ENCODE results near the gene RYR2. TPM values are rescaled to one million over a fixed set of nuclear protein-coding genes. Genes with fewer than 3 reads are reported as not detected.
A peak's percentile ranks its signal among the peaks of the same experiment; 100 is the strongest.
"Not testable (repeated sequence)": the region's sequence is repeated elsewhere in the genome, so short reads cannot be mapped to it uniquely, and the experiment has no call there.

RYR2 gene
- polyA plus RNA-seq, 3 donors, result 1.2 to 1.4 (median 1.3) TPM

GRCh38 chr1:237226177-237226944 is 184.4 kb downstream of the RYR2 start:
- DNase-seq (ENCODE audit: extremely low read depth in 1 of 11, low read depth in 9 of 11, low spot score in 4 of 11), result peak in 2 of 11 donors; percentile 3 to 4

GRCh38 chr1:237227476-237227875 is 185.5 kb downstream of the RYR2 start:
- DNase-seq (ENCODE audit: extremely low read depth in 1 of 11, low read depth in 9 of 11, low spot score in 4 of 11), result no peak

- DNase-seq (ENCODE audit: extremely low read depth in 1 of 11, low read depth in 9 of 11, low spot score in 4 of 11), result no peak
Measured at GRCh38 chr1:237228421-237228820, 186.4 kb downstream of the RYR2 start.

GRCh38 chr1:237229333-237229732 is 187.3 kb downstream of the RYR2 start:
- DNase-seq (ENCODE audit: extremely low read depth in 1 of 11, low read depth in 9 of 11, low spot score in 4 of 11), result no peak

GRCh38 chr1:237232501-237232900 is 190.5 kb downstream of the RYR2 start:
- DNase-seq (ENCODE audit: extremely low read depth in 1 of 11, low read depth in 9 of 11, low spot score in 4 of 11), result no peak

- DNase-seq (ENCODE audit: extremely low read depth in 1 of 11, low read depth in 9 of 11, low spot score in 4 of 11), result no peak
Measured at GRCh38 chr1:237235091-237235490, 193.1 kb downstream of the RYR2 start.

GRCh38 chr1:237237721-237238120 is 195.7 kb downstream of the RYR2 start:
- no peak for DNase-seq (ENCODE audit: extremely low read depth in 1 of 11, low read depth in 9 of 11, low spot score in 4 of 11)

GRCh38 chr1:237239248-237239647 is 197.3 kb downstream of the RYR2 start:
- no peak for DNase-seq (ENCODE audit: extremely low read depth in 1 of 11, low read depth in 9 of 11, low spot score in 4 of 11)

GRCh38 chr1:237241038-237241437 is 199.1 kb downstream of the RYR2 start:
- no peak for DNase-seq (ENCODE audit: extremely low read depth in 1 of 11, low read depth in 9 of 11, low spot score in 4 of 11)

- no peak for DNase-seq (ENCODE audit: extremely low read depth in 1 of 11, low read depth in 9 of 11, low spot score in 4 of 11)
Measured at GRCh38 chr1:237244778-237245177, 202.8 kb downstream of the RYR2 start.

- no peak for DNase-seq (ENCODE audit: extremely low read depth in 1 of 11, low read depth in 9 of 11, low spot score in 4 of 11)
Measured at GRCh38 chr1:237247442-237247841, 205.5 kb downstream of the RYR2 start.

GRCh38 chr1:237249120-237249519 is 207.1 kb downstream of the RYR2 start:
- DNase-seq (ENCODE audit: extremely low read depth in 1 of 11, low read depth in 9 of 11, low spot score in 4 of 11), result no peak

- no peak for DNase-seq (ENCODE audit: extremely low read depth in 1 of 11, low read depth in 9 of 11, low spot score in 4 of 11)
Measured at GRCh38 chr1:237250055-237250454, 208.1 kb downstream of the RYR2 start.

- DNase-seq (ENCODE audit: extremely low read depth in 1 of 11, low read depth in 9 of 11, low spot score in 4 of 11), result no peak
Measured at GRCh38 chr1:237255071-237255470, 213.1 kb downstream of the RYR2 start.

- no peak for DNase-seq (ENCODE audit: extremely low read depth in 1 of 11, low read depth in 9 of 11, low spot score in 4 of 11)
Measured at GRCh38 chr1:237258871-237259270, 216.9 kb downstream of the RYR2 start.

- no peak for DNase-seq (ENCODE audit: extremely low read depth in 1 of 11, low read depth in 9 of 11, low spot score in 4 of 11)
Measured at GRCh38 chr1:237261198-237261597, 219.2 kb downstream of the RYR2 start.

- DNase-seq (ENCODE audit: extremely low read depth in 1 of 11, low read depth in 9 of 11, low spot score in 4 of 11), result no peak
Measured at GRCh38 chr1:237267743-237268142, 225.8 kb downstream of the RYR2 start.

- no peak for DNase-seq (ENCODE audit: extremely low read depth in 1 of 11, low read depth in 9 of 11, low spot score in 4 of 11)
Measured at GRCh38 chr1:237269938-237270337, 228.0 kb downstream of the RYR2 start.

- no peak for DNase-seq (ENCODE audit: extremely low read depth in 1 of 11, low read depth in 9 of 11, low spot score in 4 of 11)
Measured at GRCh38 chr1:237270353-237270752, 228.4 kb downstream of the RYR2 start.

GRCh38 chr1:237277994-237278393 is 236.0 kb downstream of the RYR2 start:
- not testable (repeated sequence) for DNase-seq (ENCODE audit: extremely low read depth in 1 of 11, low read depth in 9 of 11, low spot score in 4 of 11)

GRCh38 chr1:237279629-237280028 is 237.6 kb downstream of the RYR2 start:
- DNase-seq (ENCODE audit: extremely low read depth in 1 of 11, low read depth in 9 of 11, low spot score in 4 of 11), result no peak

Data from renal cortex interstitium (tissue), 11 donors.